Measurements from ENCODE around the gene C1QTNF6.
A peak's percentile ranks its signal among the peaks of the same experiment; 100 is the strongest.

C1QTNF6 gene

DNA sequence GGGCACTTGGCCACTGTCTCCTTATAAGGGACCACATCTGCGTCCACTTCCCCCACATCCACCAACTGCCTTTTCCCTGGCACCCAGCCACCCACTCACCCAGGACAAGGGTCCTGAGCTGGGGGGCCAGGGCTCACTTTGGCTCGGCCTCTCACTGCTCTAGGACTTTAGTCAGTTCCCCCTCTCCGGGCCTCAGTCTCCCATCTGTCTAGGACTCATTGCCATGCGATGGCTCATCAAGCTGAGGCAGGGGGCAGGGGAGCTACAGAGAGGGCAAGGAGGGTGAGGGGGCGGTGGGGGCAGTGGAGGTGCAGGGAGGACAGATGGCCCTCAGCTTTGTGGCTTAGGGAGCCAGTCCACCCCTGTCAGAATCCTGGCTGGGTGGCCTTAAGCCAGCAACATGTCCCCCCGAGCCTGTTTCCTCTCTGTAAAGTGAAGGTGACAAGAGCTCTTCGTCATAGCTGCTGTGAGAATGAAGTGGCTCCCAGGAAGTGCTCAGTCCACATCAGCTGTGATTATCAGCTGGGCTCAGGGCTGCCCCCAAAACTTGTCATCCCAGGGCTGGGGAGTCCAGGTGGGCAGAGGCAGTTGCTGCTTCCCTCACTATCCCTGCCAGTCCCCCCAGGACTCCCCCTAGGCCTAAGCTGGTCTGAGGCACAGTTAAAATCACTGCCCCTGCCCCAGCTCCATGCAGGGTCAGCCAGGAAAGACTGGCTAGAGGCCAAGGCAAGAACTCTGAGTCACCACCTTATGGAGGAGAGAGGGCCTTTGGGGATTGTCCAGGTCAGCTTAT, 41.2 kb upstream of the C1QTNF6 start:
- peak overlapping the region; percentile 9 for H3K27ac ChIP-seq
- H3K4me3 ChIP-seq (ENCODE audit: low read depth, low read length): no peak overlapping the region

DNA sequence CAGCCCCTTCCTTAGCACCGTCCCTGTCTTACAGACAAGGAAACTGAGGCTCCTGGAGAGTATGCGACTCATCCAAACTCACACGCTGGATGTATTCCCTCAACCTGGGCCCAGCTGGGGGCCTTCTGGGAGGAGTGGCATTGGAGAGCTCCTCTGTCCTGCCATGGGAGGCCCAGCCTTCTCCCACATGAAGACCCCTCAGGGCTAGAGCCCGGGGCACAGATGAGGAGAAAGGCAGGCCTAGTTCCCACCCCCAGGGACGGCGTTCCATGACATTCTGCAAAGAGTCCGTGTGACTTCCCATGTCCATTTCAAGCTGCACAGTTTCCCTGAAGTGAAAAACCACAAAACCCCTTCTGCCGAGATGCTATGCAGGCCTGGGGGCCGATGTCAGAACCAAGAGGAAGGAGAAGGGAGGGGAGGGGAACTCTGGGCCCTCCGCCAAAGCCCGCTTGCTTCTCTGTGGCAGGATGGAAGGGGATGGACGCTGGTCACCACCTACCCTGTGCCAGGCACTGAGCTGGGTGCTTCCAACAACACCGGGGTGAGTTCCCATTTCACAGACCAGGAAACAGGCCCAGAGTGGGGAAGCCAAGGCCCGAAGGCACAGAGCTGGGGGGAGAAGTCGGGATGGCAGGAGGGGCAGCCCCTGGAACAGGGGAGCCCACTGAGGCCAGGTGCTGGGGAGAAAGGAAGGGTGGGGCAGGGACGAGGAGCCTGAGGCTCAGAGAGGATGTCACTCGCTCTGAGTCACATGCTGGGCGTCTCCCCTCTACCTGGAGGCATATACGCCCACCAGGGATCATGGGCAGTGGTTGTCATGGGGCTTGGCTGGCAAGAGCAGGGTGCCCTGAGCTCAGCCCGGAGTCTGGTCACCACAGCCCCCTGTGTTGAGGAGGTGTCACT, 40.3 kb upstream of the C1QTNF6 start:
- Histone ChIP-seq H3K4me3 (ENCODE audit: low read depth, low read length) (no peak overlapping the region), H3K36me3 (replicated peaks) (peaks cover 24% of the 10 kb centered on the region), H3K27ac (peak overlapping the region; percentile 9), H3K27me3 (replicated peaks) (no peaks in the 10 kb centered on the region)
- TF ChIP-seq, protein P1, sequence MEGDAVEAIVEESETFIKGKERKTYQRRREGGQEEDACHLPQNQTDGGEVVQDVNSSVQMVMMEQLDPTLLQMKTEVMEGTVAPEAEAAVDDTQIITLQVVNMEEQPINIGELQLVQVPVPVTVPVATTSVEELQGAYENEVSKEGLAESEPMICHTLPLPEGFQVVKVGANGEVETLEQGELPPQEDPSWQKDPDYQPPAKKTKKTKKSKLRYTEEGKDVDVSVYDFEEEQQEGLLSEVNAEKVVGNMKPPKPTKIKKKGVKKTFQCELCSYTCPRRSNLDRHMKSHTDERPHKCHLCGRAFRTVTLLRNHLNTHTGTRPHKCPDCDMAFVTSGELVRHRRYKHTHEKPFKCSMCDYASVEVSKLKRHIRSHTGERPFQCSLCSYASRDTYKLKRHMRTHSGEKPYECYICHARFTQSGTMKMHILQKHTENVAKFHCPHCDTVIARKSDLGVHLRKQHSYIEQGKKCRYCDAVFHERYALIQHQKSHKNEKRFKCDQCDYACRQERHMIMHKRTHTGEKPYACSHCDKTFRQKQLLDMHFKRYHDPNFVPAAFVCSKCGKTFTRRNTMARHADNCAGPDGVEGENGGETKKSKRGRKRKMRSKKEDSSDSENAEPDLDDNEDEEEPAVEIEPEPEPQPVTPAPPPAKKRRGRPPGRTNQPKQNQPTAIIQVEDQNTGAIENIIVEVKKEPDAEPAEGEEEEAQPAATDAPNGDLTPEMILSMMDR (IDR thresholded peaks at IDR 0.05; ENCODE audit: low read depth, low read length, missing control alignments): no peak
- in situ Hi-C loops (cut with HindIII; ENCODE audit: low pct_ligation_motif_present, low sequenced_read_pairs): no loop called here
- DNase-seq: no peak

More for the DNA sequence above, 41.2 kb upstream of the C1QTNF6 start:
- DNase-seq: peak; percentile 54
- in situ Hi-C loops (cut with HindIII; ENCODE audit: low pct_ligation_motif_present, low sequenced_read_pairs): no loop called here
- Histone ChIP-seq H3K36me3 (replicated peaks) (peaks cover 23% of the 10 kb centered on the region), H3K27me3 (replicated peaks) (no peaks in the 10 kb centered on the region)
- TF ChIP-seq, protein P1 (IDR thresholded peaks at IDR 0.05; ENCODE audit: low read depth, low read length, missing control alignments): no peak

DNA sequence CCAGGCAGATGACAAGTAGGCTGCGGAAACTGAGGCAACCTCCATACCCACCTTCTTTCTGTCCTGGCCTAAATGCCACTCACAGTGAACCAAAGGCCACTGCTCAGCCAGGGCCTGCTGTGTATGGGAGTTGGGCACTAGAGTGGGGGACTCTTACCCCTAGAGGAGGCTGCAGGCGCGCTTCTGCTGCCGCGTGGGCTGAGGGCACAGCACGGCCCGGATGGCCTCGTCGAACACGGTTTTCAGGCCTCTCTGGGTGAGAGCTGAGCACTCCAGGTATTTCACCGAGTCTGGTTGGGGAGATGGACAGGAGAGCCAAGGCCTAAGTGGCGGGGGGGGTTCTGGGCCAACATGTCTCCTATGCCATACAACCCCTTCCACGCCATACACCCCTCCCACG, 38.5 kb upstream of the C1QTNF6 start:
- Histone ChIP-seq H3K27ac (no peak overlapping the region), H3K36me3 (replicated peaks) (peaks cover 24% of the 10 kb centered on the region), H3K4me3 (ENCODE audit: low read depth, low read length) (no peak overlapping the region), H3K27me3 (replicated peaks) (no peaks in the 10 kb centered on the region)
- in situ Hi-C loops (cut with HindIII; ENCODE audit: low pct_ligation_motif_present, low sequenced_read_pairs): no loop called here
- TF ChIP-seq, protein P1 (IDR thresholded peaks at IDR 0.05; ENCODE audit: low read depth, low read length, missing control alignments): no peak
- DNase-seq: no peak

DNA sequence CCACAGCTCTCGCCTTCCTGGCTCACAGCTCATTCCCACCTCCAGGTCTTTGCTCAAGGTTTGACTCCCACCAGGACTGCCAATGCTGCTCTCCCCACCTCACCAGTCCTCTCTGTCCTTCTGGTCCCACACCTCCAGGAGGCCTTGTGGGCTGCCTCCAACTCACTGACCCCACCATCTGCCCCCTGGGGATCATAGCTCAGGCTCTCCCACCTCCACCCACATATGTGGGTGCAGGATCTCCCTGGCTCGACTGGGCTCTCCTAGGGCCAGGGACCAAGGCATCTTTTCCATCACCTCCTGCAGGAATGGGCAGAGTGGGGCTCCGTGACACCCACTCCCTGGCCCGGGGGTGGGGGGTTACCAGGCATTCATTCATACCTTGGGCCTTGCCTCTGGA, 38.0 kb upstream of the C1QTNF6 start:
- H3K36me3 ChIP-seq (replicated peaks): peaks cover 22% of the 10 kb centered on the region
- H3K27me3 ChIP-seq (replicated peaks): no peaks in the 10 kb centered on the region
- H3K4me3 ChIP-seq (ENCODE audit: low read depth, low read length): no peak overlapping the region
- in situ Hi-C loops (cut with HindIII; ENCODE audit: low pct_ligation_motif_present, low sequenced_read_pairs): no loop called here
- TF ChIP-seq, protein P1 (IDR thresholded peaks at IDR 0.05; ENCODE audit: low read depth, low read length, missing control alignments): no peak
- no peak for DNase-seq
- no peak overlapping the region for H3K27ac ChIP-seq

DNA sequence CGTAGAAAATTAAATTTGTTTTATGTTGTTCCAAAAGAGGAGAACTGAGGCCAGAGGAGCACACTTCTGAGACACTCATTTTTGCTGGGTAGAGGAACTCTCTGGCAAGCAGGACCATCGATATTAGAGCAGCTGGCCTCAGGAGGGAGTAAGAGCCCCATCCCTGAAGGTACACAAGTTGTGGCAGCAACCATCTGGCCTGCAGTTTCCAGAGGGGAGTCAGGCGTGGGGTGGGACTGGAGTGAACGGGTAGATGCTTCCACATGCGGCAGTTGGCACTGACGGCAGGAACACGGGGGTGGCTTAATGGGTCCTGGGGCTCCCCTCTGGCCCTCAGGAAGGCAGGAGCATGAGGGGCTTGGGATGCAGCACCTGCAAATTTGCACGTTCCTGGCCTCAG, 37.4 kb upstream of the C1QTNF6 start:
- no peak for DNase-seq
- H3K27ac ChIP-seq: no peak overlapping the region
- in situ Hi-C loops (cut with HindIII; ENCODE audit: low pct_ligation_motif_present, low sequenced_read_pairs): no loop called here
- H3K27me3 ChIP-seq (replicated peaks): no peaks in the 10 kb centered on the region
- no peak overlapping the region for H3K4me3 ChIP-seq (ENCODE audit: low read depth, low read length)
- TF ChIP-seq, protein P1 (IDR thresholded peaks at IDR 0.05; ENCODE audit: low read depth, low read length, missing control alignments): peak; percentile 37
- peaks cover 19% of the 10 kb centered on the region for H3K36me3 ChIP-seq (replicated peaks)

Data from brain microvascular endothelial cell (primary cell).